HepG2 (cell line): ENCODE measurements around the gene NUDT17. TPM values are rescaled to one million over a fixed set of nuclear protein-coding genes. Genes with fewer than 3 reads are reported as not detected.

Experiments
- CCDC6 ChIP-seq: sonication (generic); formaldehyde crosslinking; IDR thresholded peaks from 2 replicates; pipeline ENCODE4 v1.8.1; 2022; ENCODE audit warnings: mild to moderate bottlenecking, missing genetic modification reagents, moderate library complexity
- CHD2 ChIP-seq: IDR thresholded peaks from 2 replicates; pipeline ENCODE4 v1.6.1; 2011; ENCODE audit warnings: low read depth, low read length, improper control_type of control experiment
- CREB3 ChIP-seq: sonication (generic); formaldehyde crosslinking; IDR thresholded peaks from 2 replicates; pipeline ENCODE4 v1.5.0; 2020; ENCODE audit warnings: missing genetic modification reagents
- CTCF ChIP-seq: sonication (generic); formaldehyde crosslinking; IDR thresholded peaks from 2 replicates; pipeline ENCODE4 v1.5.0; 2020; ENCODE audit warnings: mild to moderate bottlenecking, missing genetic modification reagents, moderate library complexity
- GPBP1L1 ChIP-seq: sonication (generic); formaldehyde crosslinking; IDR thresholded peaks from 2 replicates; pipeline ENCODE4 v1.5.0; 2020; ENCODE audit warnings: mild to moderate bottlenecking, missing genetic modification reagents
- PAX8 ChIP-seq: sonication (generic); formaldehyde crosslinking; IDR thresholded peaks from 2 replicates; pipeline ENCODE4 v1.8.0; 2022; ENCODE audit warnings: mild to moderate bottlenecking, missing genetic modification reagents, borderline replicate concordance
- SRSF1 ChIP-seq: fragments of 200-400 bp; formaldehyde crosslinking; optimal IDR thresholded peaks from 2 replicates; pipeline ENCODE3; 2017; ENCODE audit warnings: mild to moderate bottlenecking, low read depth, low read length, moderate library complexity
- ZBED4 ChIP-seq: sonication (generic); formaldehyde crosslinking; IDR thresholded peaks from 2 replicates; pipeline ENCODE4 v1.4.0; 2020; ENCODE audit warnings: missing genetic modification reagents, borderline replicate concordance
- ZIK1 ChIP-seq: sonication (generic); formaldehyde crosslinking; IDR thresholded peaks from 2 replicates; pipeline ENCODE4 v1.5.0; 2020; ENCODE audit warnings: mild to moderate bottlenecking, low read depth, missing genetic modification reagents, borderline replicate concordance
- ZNF251 ChIP-seq: sonication (generic); formaldehyde crosslinking; IDR thresholded peaks from 2 replicates; pipeline ENCODE4 v1.9.0; 2021; ENCODE audit warnings: mild to moderate bottlenecking, missing genetic modification reagents
- ZNF256 ChIP-seq: sonication (generic); formaldehyde crosslinking; conservative IDR thresholded peaks from 2 replicates; pipeline ENCODE4 v1.4.0; 2020; ENCODE audit warnings: missing genetic modification reagents
- ZNF275 ChIP-seq: sonication (generic); formaldehyde crosslinking; IDR thresholded peaks from 2 replicates; pipeline ENCODE4 v1.8.0; 2022; ENCODE audit warnings: missing genetic modification reagents, mild to moderate bottlenecking, inconsistent platforms, borderline replicate concordance
- ZNF574 ChIP-seq: sonication (generic); formaldehyde crosslinking; IDR thresholded peaks from 2 replicates; pipeline ENCODE4 v1.4.0; 2020; ENCODE audit warnings: missing genetic modification reagents
- ZNF660 ChIP-seq: sonication (generic); formaldehyde crosslinking; IDR thresholded peaks from 2 replicates; pipeline ENCODE4 v1.5.1; 2020; ENCODE audit warnings: mild to moderate bottlenecking, low read depth, missing genetic modification reagents, borderline replicate concordance
- ZNF878 ChIP-seq: sonication (generic); formaldehyde crosslinking; IDR thresholded peaks from 2 replicates; pipeline ENCODE4 v1.8.1; 2023; ENCODE audit warnings: mild to moderate bottlenecking, missing genetic modification reagents, moderate library complexity
- polyA plus RNA-seq, 8 experiments: library from polyadenylated mRNA; depleted of rRNA in 3 of 8; stranded (reverse) in 7 of 8; unstranded in 1 of 8; fragments of >200 nt; fragmentation: Illumina TruSeq in 4 of 8; extraction: Trizol in 4 of 8; gene quantifications; 2 replicates each; pipeline versions ENCODE4 v1.2.1 to v1.2.3, GENCODE V29; 2011 to 2016; ENCODE audit warnings: low read depth in 4 of 8, missing spikeins in 1 of 8, mixed read lengths in 1 of 8; ENCODE audit not compliant: insufficient read depth in 1 of 8
- total RNA-seq, 5 experiments: library from RNA; depleted of rRNA; stranded (reverse); fragments of >200 nt; fragmentation: Illumina TruSeq; extraction: Trizol; gene quantifications; 2 replicates each; pipeline ENCODE4 v1.2.3, GENCODE V29; 2016; ENCODE audit warnings: low read depth in 1 of 5

The NUDT17 gene
- total and polyA plus RNA-seq, 2 of the 13 experiments (the other 11 are each of a cell fraction or from before 2014, with no cell fraction given): 2.6 to 5.8 TPM

GRCh38 chr1:145891587-145892485 lies 46.4 kb downstream of the NUDT17 start (continued):
- TF ChIP-seq ZNF574 (CRISPR knock-in tag) (peak; percentile 81), SRSF1 (no peak), ZNF256 (CRISPR knock-in tag) (no peak), CHD2 (no peak), ZNF251 (CRISPR knock-in tag) (no peak), CREB3 (CRISPR knock-in tag) (0 out of 2 replicates have a peak, but pooled peaks have one; percentile 64), ZBED4 (CRISPR knock-in tag) (peak; percentile 50; the same call in 1 of the 2 replicates), ZIK1 (CRISPR knock-in tag) (no peak), CCDC6 (CRISPR knock-in tag) (peak; percentile 76), ZNF275 (CRISPR knock-in tag) (peak; percentile 90), CTCF (CRISPR knock-in tag) (peak; percentile 98), GPBP1L1 (no peak), ZNF660 (CRISPR knock-in tag) (no peak), ZNF878 (CRISPR knock-in tag) (peak; percentile 91), PAX8 (CRISPR knock-in tag) (no peak)
